Sigmoid colon (tissue), 7 donors: ENCODE measurements around the gene OXA1L. TPM values are rescaled to one million over a fixed set of nuclear protein-coding genes. Genes with fewer than 3 reads are reported as not detected.
"Not testable (repeated sequence)": the region's sequence is repeated elsewhere in the genome, so short reads cannot be mapped to it uniquely, and the experiment has no call there.

ENCODE experiments used
- DNase-seq: peaks from one replicate; pipeline ENCODE4 v3.0.0-alpha.2; 2019
- H3K27ac ChIP-seq, 4 donors: fragments of 200-600 bp; sonication (generic); one replicate each; pipeline ENCODE4 v1.5.1; 2016 to 2019; ENCODE audit warnings: mild to moderate bottlenecking in 1 of 4
- H3K27me3 ChIP-seq, 3 donors: fragments of 200-600 bp; sonication (generic); one replicate each; pipeline ENCODE4 v1.5.1; 2019; ENCODE audit warnings: mild to moderate bottlenecking in 1 of 3
- H3K36me3 ChIP-seq, 4 donors: fragments of 200-600 bp; sonication (generic); one replicate each; pipeline ENCODE4 v1.5.1; 2016 to 2019
- H3K4me1 ChIP-seq, 4 donors: fragments of 200-600 bp; sonication (generic); one replicate each; pipeline ENCODE4 v1.5.1; 2017 to 2019
- H3K4me3 ChIP-seq, 4 donors: fragments of 200-600 bp; sonication (generic); one replicate each; pipeline ENCODE4 v1.5.1; 2017 to 2019; ENCODE audit warnings: mild to moderate bottlenecking in 2 of 4, moderate library complexity in 1 of 4
- H3K9me3 ChIP-seq, 4 donors: fragments of 200-600 bp in 3 of 4; sonication (generic) in 3 of 4; one replicate each; pipeline versions ENCODE4 v1.5.1 to v1.6.1; 2013 to 2019
- CTCF ChIP-seq, 4 experiments: fragments of 450-650 bp in 3 of 4; fragments of 200-600 bp in 1 of 4; IDR thresholded peaks; one replicate each; pipeline ENCODE4 v1.5.1; 2016 to 2019; ENCODE audit warnings: antibody characterized with exemption in 4 of 4, mild to moderate bottlenecking in 3 of 4, moderate library complexity in 2 of 4
- EP300 ChIP-seq, 4 donors: sonication (generic); formaldehyde crosslinking; IDR thresholded peaks; one replicate each; pipeline ENCODE4 v1.6.1; 2017; ENCODE audit warnings: antibody characterized with exemption in 4 of 4
- POLR2A ChIP-seq, 2 donors: fragments of 450-650 bp; IDR thresholded peaks; one replicate each; pipeline ENCODE4 v1.6.1; 2016; ENCODE audit warnings: antibody characterized with exemption in 2 of 2, mild to moderate bottlenecking in 2 of 2, moderate library complexity in 2 of 2
- POLR2AphosphoS5 ChIP-seq, 4 donors: sonication (generic); formaldehyde crosslinking; IDR thresholded peaks; one replicate each; pipeline ENCODE4 v1.6.1; 2017; ENCODE audit warnings: antibody characterized with exemption in 4 of 4
- WGBS, 2 donors: extraction: QIAGEN DNeasy Blood & Tissue Kit; methylation state at CpG; one replicate each; pipeline ENCODE4 v1.1.7; 2013; 5-methylcytosine and 5-hydroxymethylcytosine counted together
- intact Hi-C: fragments of 100-400 bp; cut with DNase I; formaldehyde crosslinking; loops from one replicate; pipeline ENCODE4 v1.15.1; 2023
- polyA plus RNA-seq, 3 donors: library from polyadenylated mRNA; stranded (reverse); fragments of 200-250 nt; gene quantifications; one replicate each; pipeline ENCODE4 v1.2.3, GENCODE V29; 2013
- total RNA-seq, 4 donors: library from RNA; depleted of rRNA; stranded (reverse); fragments of >200 nt; gene quantifications; one replicate each; pipeline ENCODE4 v1.1.0, GENCODE V29; 2016
- donor health status: healthy with polysubstance abuse.
- donor health status: Bipolar disorder and iron deficiency.
- donor health status: healthy.

Gene OXA1L
- total and polyA plus RNA-seq, 7 donors, result 85.1 to 113 (median 97.8) TPM

GRCh38 chr14:22752422-22752821, 14.1 kb upstream of the OXA1L start:
- no peaks in the 10 kb centered on the region for H3K9me3 ChIP-seq
- WGBS, 2 donors, result 87 to 90% methylated on average over 8 of the region's 8 CpGs
- H3K27me3 ChIP-seq, result peaks cover 0 to 3% (median 0%) of the 10 kb centered on the region in 3 donors
- no peak overlapping the region for H3K27ac ChIP-seq
- no peak overlapping the region for H3K4me3 ChIP-seq
- no peaks in the 10 kb centered on the region for H3K36me3 ChIP-seq
- DNase-seq, result no peak
- no peaks in the 10 kb centered on the region for H3K4me1 ChIP-seq
- intact Hi-C loops, result no loop called here
- TF ChIP-seq POLR2AphosphoS5 (IDR thresholded peaks at IDR 0.05) (no peak), CTCF (IDR thresholded peaks at IDR 0.05) (no peak), POLR2A (IDR thresholded peaks at IDR 0.05) (no peak), EP300 (IDR thresholded peaks at IDR 0.05) (no peak)

GRCh38 chr14:22753586-22753985, 12.9 kb upstream of the OXA1L start:
- Histone ChIP-seq H3K36me3 (no peaks in the 10 kb centered on the region), H3K9me3 (no peaks in the 10 kb centered on the region), H3K27ac (no peak overlapping the region), H3K4me1 (no peaks in the 10 kb centered on the region), H3K27me3 (peaks cover 0 to 3% (median 0%) of the 10 kb centered on the region in 3 donors), H3K4me3 (no peak overlapping the region)
- TF ChIP-seq CTCF (IDR thresholded peaks at IDR 0.05) (no peak), POLR2AphosphoS5 (IDR thresholded peaks at IDR 0.05) (no peak), POLR2A (IDR thresholded peaks at IDR 0.05) (no peak), EP300 (IDR thresholded peaks at IDR 0.05) (no peak)
- intact Hi-C loops, result no loop called here
- WGBS, 2 donors, result 63 to 72% methylated on average over 6 of the region's 6 CpGs
- DNase-seq, result no peak

GRCh38 chr14:22757972-22758650, 8.4 kb upstream of the OXA1L start:
- H3K36me3 ChIP-seq, DNase-seq, intact Hi-C loops, H3K27ac ChIP-seq, H3K4me3 ChIP-seq, H3K9me3 ChIP-seq, H3K27me3 ChIP-seq, H3K4me1 ChIP-seq: not testable (repeated sequence)
- WGBS, 2 donors, result 91 to 96% methylated on average over 9 of the region's 10 CpGs

- intact Hi-C loops, result loop anchor here (10.0 kb wide), 1 partner anchor 167 kb away; the partner anchor contains the start of gene ABHD4
- TF ChIP-seq POLR2AphosphoS5 (IDR thresholded peaks at IDR 0.05), result no peak
- no peak for TF ChIP-seq CTCF (IDR thresholded peaks at IDR 0.05)
- TF ChIP-seq EP300 (IDR thresholded peaks at IDR 0.05), result no peak
- no peak for TF ChIP-seq POLR2A (IDR thresholded peaks at IDR 0.05)
- 96 to 98% methylated on average over 1 of the region's 1 CpG for WGBS, 2 donors
Measured at GRCh38 chr14:22761734-22762133, 4.8 kb upstream of the OXA1L start.

GRCh38 chr14:22764382-22764781, 2.1 kb upstream of the OXA1L start:
- intact Hi-C loops, result loop anchor here (10.0 kb wide), 1 partner anchor 170 kb away; the partner anchor contains the start of gene ABHD4
- no peak for DNase-seq
- Histone ChIP-seq H3K4me1 (peaks cover 0 to 22% (median 18%) of the 10 kb centered on the region in 4 donors), H3K4me3 (no peak overlapping the region), H3K9me3 (peaks cover 0 to 5% (median 2%) of the 10 kb centered on the region in 4 donors), H3K27ac (no peak overlapping the region), H3K36me3 (peaks cover 5 to 16% (median 6%) of the 10 kb centered on the region in 4 donors), H3K27me3 (no peaks in the 10 kb centered on the region)
- 87 to 92% methylated on average over 4 of the region's 4 CpGs for WGBS, 2 donors
- TF ChIP-seq POLR2A (IDR thresholded peaks at IDR 0.05) (no peak), POLR2AphosphoS5 (IDR thresholded peaks at IDR 0.05) (no peak), CTCF (IDR thresholded peaks at IDR 0.05) (no peak), EP300 (IDR thresholded peaks at IDR 0.05) (no peak)

More at GRCh38 chr14:22761734-22762133, 4.8 kb upstream of the OXA1L start:
- Histone ChIP-seq H3K27ac (no peak overlapping the region), H3K4me3 (no peak overlapping the region), H3K36me3 (no peaks in the 10 kb centered on the region), H3K4me1 (peaks cover 0 to 8% (median 5%) of the 10 kb centered on the region in 4 donors), H3K9me3 (peaks cover 0 to 5% (median 2%) of the 10 kb centered on the region in 4 donors), H3K27me3 (no peaks in the 10 kb centered on the region)
- DNase-seq, result no peak
